CD4-positive, alpha-beta T cell treated with Interleukin-17A for 1 hour (primary cell): ENCODE results near the gene MNAT1.
"Not testable (repeated sequence)": the region's sequence is repeated elsewhere in the genome, so short reads cannot be mapped to it uniquely, and the experiment has no call there.

ENCODE experiments used
- DNase-seq: peaks from one replicate; pipeline ENCODE4 v3.0.0-alpha.2; 2020

The MNAT1 gene

GRCh38 chr14:60807247-60807646, 72.7 kb downstream of the MNAT1 start:
- no peak for DNase-seq

GRCh38 chr14:60807971-60808370, 73.4 kb downstream of the MNAT1 start:
- no peak for DNase-seq

- DNase-seq = no peak
These were observed 78.4 kb downstream of the MNAT1 start for GRCh38 chr14:60812987-60813386.

DNA sequence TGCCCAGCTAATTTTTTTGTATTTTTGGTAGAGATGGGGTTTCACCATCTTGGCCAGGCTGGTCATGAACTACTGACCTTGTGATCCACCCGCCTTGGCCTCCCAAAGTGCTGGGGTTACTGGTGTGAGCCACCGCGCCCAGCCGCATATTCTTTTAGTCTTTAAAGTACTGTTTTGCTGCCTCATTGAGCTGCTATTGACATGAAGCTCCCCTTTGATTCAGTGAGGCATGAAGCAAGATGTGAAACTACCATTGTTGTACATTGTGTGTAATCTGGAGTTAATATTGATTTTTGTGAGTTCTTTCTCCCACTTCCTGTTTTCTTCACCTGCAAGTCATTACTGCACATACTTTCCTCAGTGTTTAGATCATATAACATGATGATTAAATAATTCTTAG, 80.8 kb downstream of the MNAT1 start:
- DNase-seq = no peak

GRCh38 chr14:60817113-60817512, 82.6 kb downstream of the MNAT1 start:
- DNase-seq = no peak

DNA sequence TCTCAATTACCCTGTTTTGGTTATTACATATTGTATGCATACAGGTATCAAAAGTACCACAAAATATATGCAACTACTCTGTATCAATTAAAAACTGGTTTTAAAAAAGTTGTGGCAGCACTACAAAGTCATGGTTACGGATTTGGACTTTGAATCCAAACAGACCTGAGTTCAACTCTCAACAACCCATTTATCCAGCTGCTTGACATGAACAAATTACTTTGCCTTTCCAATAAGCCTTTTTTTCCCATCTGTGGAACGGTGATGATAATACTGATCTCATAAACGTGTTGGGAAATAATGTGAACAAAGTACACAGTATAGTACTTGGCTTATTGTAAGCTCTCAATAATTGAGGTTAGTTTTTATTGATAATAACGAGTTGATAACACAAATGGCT, 85.0 kb downstream of the MNAT1 start:
- DNase-seq = no peak

GRCh38 chr14:60838601-60839000, 104.0 kb downstream of the MNAT1 start:
- no peak for DNase-seq

GRCh38 chr14:60839057-60839456, 104.5 kb downstream of the MNAT1 start:
- no peak for DNase-seq

DNA sequence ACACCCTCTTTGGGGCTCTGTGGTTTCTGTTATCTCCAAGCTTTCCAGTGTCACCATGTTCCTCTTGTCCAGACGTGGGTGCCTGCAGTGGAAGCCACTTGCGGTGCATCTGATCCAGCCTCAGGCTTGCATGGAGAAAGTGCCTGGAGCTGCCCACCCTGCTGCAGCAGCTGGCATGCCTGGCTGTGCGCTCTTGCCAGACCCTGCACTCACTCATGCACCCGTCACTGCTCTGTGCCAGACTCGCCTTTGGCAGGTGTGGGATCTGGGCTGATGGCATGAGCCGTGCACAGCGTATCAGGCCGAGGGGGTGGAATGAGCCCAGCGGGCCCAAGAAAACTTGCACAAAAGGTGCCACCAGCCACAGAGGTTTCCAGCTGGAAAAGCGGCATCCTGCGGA, 105.1 kb downstream of the MNAT1 start:
- DNase-seq = no peak

DNA sequence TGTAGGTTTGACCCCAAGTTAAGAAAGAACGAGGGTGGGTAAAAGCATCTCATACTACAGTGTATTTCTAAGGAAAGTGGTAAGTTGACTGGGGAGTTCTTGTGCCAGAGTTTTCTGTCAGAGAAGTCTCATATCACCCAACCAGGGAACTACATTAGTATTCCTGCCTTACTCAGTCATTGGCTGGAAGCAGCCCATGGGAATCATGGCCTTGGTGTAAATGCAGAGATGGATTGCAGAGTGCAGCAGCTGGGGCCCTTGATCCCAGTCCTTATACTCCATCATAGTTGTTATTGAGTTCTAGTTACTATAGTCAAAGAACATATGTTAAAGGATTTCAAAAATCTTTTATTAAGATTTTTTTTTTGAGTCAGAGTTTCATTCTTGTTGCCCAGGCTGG, 105.8 kb downstream of the MNAT1 start:
- no peak for DNase-seq

- no peak for DNase-seq
These were observed 111.0 kb downstream of the MNAT1 start for GRCh38 chr14:60845523-60845922.

- no peak for DNase-seq
These were observed 113.5 kb downstream of the MNAT1 start for GRCh38 chr14:60848066-60848465.

- DNase-seq = not testable (repeated sequence)
These were observed 117.1 kb downstream of the MNAT1 start for GRCh38 chr14:60851692-60852091.

GRCh38 chr14:60856111-60856510, 121.5 kb downstream of the MNAT1 start:
- no peak for DNase-seq

DNA sequence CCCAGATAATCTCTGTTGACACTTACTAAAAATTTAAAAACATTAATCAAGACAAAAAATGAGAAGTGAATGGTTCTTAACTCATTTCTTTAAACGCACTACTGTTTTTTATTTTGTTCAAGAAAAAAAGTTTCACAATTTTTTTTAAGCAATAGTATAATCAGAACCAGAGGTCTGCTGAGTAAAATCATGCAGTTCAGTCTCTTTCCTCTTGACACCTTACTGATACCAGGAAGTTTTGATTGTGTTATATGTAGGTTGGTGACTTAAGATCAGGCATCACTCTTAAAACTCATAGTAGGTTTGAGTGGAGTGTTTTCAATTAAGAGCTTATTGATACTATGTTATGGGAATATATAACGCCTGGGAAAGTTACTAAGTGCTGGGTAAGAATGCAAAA, 125.0 kb downstream of the MNAT1 start:
- no peak for DNase-seq

GRCh38 chr14:60861545-60862140, 127.1 kb downstream of the MNAT1 start:
- no peak for DNase-seq

DNA sequence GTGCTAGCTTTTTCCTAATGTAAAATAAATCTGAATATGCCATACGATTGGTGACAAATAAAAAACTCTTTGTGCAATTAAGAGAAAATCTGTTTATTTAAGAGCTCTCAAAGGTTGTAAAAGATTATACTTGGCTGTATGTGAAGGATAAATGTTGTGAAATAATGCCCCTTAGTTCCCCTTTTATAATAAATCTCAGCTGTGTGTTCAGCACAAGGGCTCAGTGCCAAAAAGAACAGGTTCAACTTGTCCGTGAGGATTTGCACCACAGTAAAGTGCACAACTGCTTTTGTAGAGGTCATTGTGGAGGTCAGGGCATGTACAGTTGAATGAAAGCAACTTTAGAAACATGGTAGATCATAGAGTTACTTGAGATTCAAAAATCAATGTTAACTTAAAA, 127.7 kb downstream of the MNAT1 start:
- no peak for DNase-seq

- DNase-seq = no peak
These were observed 128.7 kb downstream of the MNAT1 start for GRCh38 chr14:60863249-60863648.

DNA sequence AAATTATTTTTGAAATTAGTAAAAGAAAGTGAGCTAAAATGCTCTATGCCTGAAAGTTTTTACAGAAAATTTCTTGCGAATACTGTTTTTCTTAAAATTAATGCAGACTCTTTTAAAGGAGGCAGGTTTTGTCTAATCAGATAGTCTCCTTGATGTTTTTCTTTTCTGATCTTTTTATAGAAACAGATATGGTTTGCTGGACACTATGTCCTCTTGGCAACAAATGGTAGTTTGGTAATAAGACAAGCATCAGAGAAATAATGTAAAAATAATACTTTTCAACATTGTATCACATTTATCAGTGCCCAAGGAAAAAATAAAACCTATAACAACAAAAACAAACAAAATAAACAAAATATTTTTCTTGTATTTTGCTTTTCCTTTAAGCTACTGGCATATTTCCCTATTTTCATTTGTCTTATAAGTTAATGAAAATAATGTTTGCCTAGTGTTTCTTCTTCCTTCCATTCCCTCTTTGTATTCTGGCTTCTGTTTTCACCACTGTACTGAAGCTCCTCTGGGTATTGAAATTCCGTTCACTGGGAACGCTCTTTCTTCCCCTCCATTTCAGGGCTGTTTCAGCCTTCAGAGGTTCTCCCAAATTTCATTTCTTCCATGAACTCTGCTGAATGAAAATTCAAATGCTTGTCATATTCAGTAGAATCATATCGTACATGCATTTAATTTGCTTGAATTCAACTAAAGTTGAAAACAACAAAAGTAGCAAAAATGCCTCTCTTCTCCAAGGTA, 131.0 kb downstream of the MNAT1 start:
- no peak for DNase-seq

DNA sequence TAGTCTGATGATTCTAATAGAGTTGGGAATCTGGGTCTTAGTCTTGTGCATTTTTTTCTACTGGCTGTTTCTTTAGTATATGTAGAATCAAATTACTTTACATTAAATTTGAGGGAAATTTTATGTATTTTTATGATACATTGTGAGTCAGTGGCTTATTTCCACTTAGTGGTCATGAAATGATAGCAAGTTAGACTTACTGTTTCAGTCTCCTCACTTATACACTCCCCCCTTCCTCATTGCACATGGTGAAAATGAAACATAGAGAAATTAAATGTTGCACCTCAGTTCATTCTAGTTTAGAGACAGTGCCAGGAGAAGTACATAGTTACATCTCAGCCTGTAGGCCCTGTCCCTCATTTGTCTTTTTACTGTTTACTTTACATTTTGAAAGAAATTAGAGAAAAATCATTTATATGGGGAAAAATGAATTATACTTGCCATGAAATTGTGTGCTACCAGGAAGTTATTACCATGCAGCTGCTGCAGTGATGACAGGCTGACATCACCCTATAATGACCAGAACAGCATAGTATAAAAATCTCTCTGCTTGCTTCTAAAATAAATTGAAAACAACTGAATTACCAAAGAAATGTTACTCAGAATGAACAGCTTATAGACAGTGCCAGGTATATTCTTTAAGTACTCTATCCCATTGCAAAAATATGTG, 133.1 kb downstream of the MNAT1 start:
- no peak for DNase-seq

GRCh38 chr14:60878121-60878520, 143.6 kb downstream of the MNAT1 start:
- no peak for DNase-seq

DNA sequence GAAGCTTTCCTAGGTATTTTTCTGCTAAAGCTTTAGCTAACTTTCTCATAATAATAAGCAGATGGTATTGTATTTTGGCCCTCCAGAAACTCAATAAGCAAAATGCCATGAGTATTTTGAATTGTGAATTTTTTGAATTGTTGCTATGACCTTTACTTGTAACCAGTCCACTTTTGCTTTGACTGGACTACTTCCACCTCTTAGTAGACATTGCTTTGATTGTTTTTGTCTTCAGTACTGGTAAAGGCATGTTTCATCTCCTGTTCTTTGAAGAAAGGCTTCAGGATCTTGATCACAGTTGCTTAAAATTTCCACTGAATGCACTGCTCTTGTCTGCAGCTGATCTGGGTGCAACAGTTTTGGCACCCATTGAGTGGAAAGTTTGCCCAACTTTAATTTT, 144.0 kb downstream of the MNAT1 start:
- DNase-seq = no peak

DNA sequence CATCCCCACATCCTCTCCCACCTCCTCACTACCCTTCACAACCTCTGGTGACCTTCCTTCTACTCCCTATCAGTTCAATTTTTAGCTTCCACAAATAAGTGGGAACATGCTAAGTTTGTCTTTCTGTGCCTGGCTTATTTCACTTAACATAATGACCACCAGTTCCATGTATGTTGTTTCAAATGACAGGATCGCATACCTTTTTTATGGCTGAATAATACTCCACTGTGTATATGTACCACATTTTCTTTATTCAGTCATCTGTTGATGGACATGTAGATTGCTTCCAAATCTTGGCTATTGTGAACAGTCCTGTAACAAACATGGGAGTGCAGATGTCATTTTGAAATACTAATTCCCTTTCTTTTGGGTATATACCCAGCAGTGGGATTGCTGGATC, 147.7 kb downstream of the MNAT1 start:
- DNase-seq = no peak

- DNase-seq = no peak
These were observed 149.6 kb downstream of the MNAT1 start for GRCh38 chr14:60884134-60884533.
